ENCODE results near the gene BSND.

Gene BSND

GRCh38 chr1:54991939-54992338, 6.8 kb upstream of the BSND start:
- DNase-seq (ENCODE audit: low read depth, low spot score) = no peak
- POLR2A ChIA-PET = no interaction called here
- CTCF ChIA-PET = interaction anchor here (1.2 to 10.4 kb wide), 8 partner anchors 10 to 43 kb away, joined by 4 to 209 read pairs (median 4); no protein-coding TSS in a partner anchor
- no peak for TF ChIP-seq CTCF (IDR thresholded peaks at IDR 0.05; ENCODE audit: insufficient read depth, low read length, missing control alignments)
- no peak overlapping the region for H3K4me3 ChIP-seq (ENCODE audit: low read depth, low read length)

DNA sequence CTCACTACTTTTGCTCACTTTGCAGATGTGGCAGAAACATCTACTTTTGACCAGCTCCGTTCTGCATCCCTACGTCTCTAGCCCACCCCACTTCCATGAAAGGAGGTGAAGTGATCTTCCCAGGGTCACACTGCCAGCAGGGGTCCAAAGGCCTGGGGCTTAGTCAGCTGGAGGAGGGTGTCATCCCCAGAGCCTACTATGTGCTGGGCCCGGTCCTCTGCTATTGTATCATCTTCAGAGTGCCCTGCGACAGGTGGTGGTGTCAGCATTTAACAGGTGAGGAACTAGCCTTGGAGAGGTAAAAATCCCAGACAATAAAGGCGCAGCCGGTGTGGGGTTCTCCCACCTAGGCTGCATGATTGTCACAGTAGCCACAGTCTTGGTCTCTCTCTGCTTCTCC, 5.6 kb upstream of the BSND start:
- POLR2A ChIA-PET = no interaction called here
- TF ChIP-seq CTCF (IDR thresholded peaks at IDR 0.05; ENCODE audit: insufficient read depth, low read length, missing control alignments) = no peak
- CTCF ChIA-PET = interaction anchor here (1.1 to 10.4 kb wide), 8 partner anchors 9 to 44 kb away, joined by 3 to 209 read pairs (median 6); no protein-coding TSS in a partner anchor

DNA sequence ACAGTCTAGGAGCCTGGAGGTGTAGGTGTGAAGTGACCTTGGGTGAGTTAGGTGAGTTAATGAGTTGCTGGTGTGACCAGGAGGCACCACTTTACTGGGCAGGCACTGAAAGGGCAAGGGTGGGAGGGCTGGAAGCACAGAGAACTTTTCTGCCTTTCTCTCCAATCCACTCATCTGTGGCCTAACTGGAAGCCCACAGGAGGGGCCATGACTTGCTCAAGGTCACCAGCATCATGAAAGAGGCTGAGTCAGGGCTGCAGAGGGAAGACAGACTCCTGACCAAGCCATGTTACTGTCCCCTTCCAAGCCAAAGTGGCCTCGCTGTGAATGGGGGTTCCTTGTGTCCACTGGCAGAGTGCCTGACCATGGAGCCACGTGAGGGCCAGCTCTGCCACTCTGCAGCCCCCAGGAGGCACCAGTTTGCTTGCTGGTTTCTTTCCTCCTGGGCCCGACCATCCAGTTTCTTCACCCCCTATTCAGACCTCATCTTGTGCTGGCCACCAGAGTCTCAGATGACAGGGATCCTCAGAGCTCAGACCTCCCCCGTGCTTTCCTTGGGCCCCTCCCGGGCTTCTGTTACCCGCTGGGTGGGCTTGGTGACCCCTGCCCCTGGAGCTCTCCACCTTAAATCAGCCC, 4.3 kb upstream of the BSND start:
- DNase-seq (ENCODE audit: low read depth, low spot score) = no peak
- POLR2A ChIA-PET = no interaction called here
- no peak overlapping the region for H3K4me3 ChIP-seq (ENCODE audit: low read depth, low read length)
- TF ChIP-seq CTCF (IDR thresholded peaks at IDR 0.05; ENCODE audit: insufficient read depth, low read length, missing control alignments) = no peak
- CTCF ChIA-PET = interaction anchor here (3.4 to 11.0 kb wide), 6 partner anchors 8 to 48 kb away, joined by 18 to 522 read pairs (median 45); no protein-coding TSS in a partner anchor

More for the DNA sequence above, 5.6 kb upstream of the BSND start:
- no peak overlapping the region for H3K4me3 ChIP-seq (ENCODE audit: low read depth, low read length)
- no peak for DNase-seq (ENCODE audit: low read depth, low spot score)

- CTCF ChIA-PET = interaction anchor here (1.1 to 11.0 kb wide), 14 partner anchors 9 to 180 kb away, joined by 3 to 522 read pairs (median 16); no protein-coding TSS in a partner anchor
- TF ChIP-seq CTCF (IDR thresholded peaks at IDR 0.05; ENCODE audit: insufficient read depth, low read length, missing control alignments) = no peak
Measured at GRCh38 chr1:54995013-54995760, 3.5 kb upstream of the BSND start.

GRCh38 chr1:54995835-54996234, 2.9 kb upstream of the BSND start:
- ChIA-PET CTCF (interaction anchor here (0.7 to 11.0 kb wide), 25 partner anchors 10 to 925 kb away, joined by 3 to 522 read pairs (median 8); no protein-coding TSS in a partner anchor), POLR2A (interaction anchor here (0.6 kb wide), 1 partner anchor 26 kb away, joined by 3 read pairs; no protein-coding TSS in a partner anchor)
- H3K4me3 ChIP-seq (ENCODE audit: low read depth, low read length) = no peak overlapping the region
- no peak for DNase-seq (ENCODE audit: low read depth, low spot score)
- no peak for TF ChIP-seq CTCF (IDR thresholded peaks at IDR 0.05; ENCODE audit: insufficient read depth, low read length, missing control alignments)

More at GRCh38 chr1:54995013-54995760, 3.5 kb upstream of the BSND start:
- POLR2A ChIA-PET = no interaction called here
- no peak overlapping the region for H3K4me3 ChIP-seq (ENCODE audit: low read depth, low read length)
- DNase-seq (ENCODE audit: low read depth, low spot score) = no peak

DNA sequence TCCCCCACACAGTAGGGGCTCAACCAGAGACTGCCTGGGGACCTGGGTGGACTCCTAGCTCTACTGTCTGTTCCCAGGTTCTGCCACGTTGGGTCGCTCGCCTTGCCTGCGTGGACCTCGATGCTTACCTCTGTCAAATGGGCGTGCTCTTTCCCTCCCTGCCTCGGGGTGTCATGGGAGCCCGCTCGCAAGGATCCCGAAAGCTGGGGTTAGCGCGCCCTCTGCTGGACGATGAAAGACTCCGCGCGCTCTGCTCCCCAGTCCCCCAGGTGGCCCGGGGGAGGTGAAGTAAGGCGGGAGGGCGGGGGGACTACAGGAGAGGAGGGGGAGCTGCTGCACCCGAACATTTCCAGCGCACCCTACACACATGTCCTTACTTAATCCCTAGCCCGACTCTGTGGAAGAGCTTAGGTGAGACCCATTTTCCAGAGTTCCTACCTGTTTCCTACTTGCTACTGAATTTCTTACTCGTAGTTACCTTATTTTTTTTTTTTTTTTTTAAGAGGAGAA, 2.3 kb upstream of the BSND start:
- no peak for DNase-seq (ENCODE audit: low read depth, low spot score)
- POLR2A ChIA-PET = interaction anchor here (0.6 kb wide), 1 partner anchor 25 kb away, joined by 3 read pairs; no protein-coding TSS in a partner anchor
- CTCF ChIA-PET = interaction anchor here (0.6 to 11.0 kb wide), 27 partner anchors 10 to 925 kb away, joined by 3 to 522 read pairs (median 8); no protein-coding TSS in a partner anchor
- peak; percentile 87 for TF ChIP-seq CTCF (IDR thresholded peaks at IDR 0.05; ENCODE audit: insufficient read depth, low read length, missing control alignments)
- no peak overlapping the region for H3K4me3 ChIP-seq (ENCODE audit: low read depth, low read length)

Measured in AG04449 (cell line).